ENCODE data around the gene TTC6. TPM values are rescaled to one million over a fixed set of nuclear protein-coding genes. Genes with fewer than 3 reads are reported as not detected.

TTC6 gene
- total and polyA plus RNA-seq, 4 donors, result 0.50 to 34.4 (median 5.0) TPM

DNA sequence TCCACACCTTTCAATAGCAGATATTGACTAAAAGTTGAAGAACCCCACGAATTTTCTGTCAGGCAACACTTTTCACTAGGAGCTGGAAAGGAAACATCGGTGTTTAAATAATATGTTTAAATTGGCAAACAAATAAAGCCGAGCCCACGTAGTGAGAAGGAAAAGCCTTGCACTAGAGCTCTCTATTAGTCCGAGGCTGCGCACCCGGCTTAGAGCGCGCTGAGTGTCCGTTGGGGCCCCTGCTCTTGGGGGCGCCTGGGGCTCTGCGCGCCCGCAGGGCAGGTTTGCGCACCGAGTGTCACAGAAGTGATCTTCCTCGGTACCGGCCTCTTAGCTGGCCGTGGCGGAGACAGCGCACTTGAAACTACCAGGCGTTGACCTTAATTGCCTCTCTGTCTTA, 6.4 kb downstream of the TTC6 start:
- Histone ChIP-seq H3K4me1 (ENCODE audit: control insufficient read depth in 5 of 5, insufficient read depth in 5 of 5, low read length in 5 of 5) (peaks cover 0 to 13% (median 12%) of the 10 kb centered on the region in 5 donors), H3K9ac (ENCODE audit: insufficient read depth in 1 of 2, low read length in 2 of 2) (no peak overlapping the region), H3K9me3 (ENCODE audit: control insufficient read depth in 4 of 4, insufficient read depth in 3 of 4, low read length in 3 of 4) (peaks cover 0 to 17% (median 0%) of the 10 kb centered on the region in 4 donors), H3K27ac (ENCODE audit: low read depth in 1 of 2, low read length in 1 of 2) (no peak overlapping the region), H3K36me3 (ENCODE audit: control insufficient read depth in 4 of 4, insufficient read depth in 4 of 4, low read length in 4 of 4) (no peaks in the 10 kb centered on the region), H3K4me3 (no peak overlapping the region), H3K27me3 (ENCODE audit: control insufficient read depth in 3 of 3, insufficient read depth in 3 of 3, low read length in 2 of 3) (peaks cover 9 to 93% (median 86%) of the 10 kb centered on the region in 3 donors)
- 8 to 12% methylated on average over 22 of the region's 22 CpGs for WGBS, 2 donors
- TF ChIP-seq, protein P1, sequence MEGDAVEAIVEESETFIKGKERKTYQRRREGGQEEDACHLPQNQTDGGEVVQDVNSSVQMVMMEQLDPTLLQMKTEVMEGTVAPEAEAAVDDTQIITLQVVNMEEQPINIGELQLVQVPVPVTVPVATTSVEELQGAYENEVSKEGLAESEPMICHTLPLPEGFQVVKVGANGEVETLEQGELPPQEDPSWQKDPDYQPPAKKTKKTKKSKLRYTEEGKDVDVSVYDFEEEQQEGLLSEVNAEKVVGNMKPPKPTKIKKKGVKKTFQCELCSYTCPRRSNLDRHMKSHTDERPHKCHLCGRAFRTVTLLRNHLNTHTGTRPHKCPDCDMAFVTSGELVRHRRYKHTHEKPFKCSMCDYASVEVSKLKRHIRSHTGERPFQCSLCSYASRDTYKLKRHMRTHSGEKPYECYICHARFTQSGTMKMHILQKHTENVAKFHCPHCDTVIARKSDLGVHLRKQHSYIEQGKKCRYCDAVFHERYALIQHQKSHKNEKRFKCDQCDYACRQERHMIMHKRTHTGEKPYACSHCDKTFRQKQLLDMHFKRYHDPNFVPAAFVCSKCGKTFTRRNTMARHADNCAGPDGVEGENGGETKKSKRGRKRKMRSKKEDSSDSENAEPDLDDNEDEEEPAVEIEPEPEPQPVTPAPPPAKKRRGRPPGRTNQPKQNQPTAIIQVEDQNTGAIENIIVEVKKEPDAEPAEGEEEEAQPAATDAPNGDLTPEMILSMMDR (IDR thresholded peaks at IDR 0.05; ENCODE audit: control extremely low read depth, extremely low read depth), result no peak
- no peak for ATAC-seq (ENCODE audit: insufficient read depth, low FRiP score)
- DNase-seq, result peak in 1 of 3 donors; percentile 18

DNA sequence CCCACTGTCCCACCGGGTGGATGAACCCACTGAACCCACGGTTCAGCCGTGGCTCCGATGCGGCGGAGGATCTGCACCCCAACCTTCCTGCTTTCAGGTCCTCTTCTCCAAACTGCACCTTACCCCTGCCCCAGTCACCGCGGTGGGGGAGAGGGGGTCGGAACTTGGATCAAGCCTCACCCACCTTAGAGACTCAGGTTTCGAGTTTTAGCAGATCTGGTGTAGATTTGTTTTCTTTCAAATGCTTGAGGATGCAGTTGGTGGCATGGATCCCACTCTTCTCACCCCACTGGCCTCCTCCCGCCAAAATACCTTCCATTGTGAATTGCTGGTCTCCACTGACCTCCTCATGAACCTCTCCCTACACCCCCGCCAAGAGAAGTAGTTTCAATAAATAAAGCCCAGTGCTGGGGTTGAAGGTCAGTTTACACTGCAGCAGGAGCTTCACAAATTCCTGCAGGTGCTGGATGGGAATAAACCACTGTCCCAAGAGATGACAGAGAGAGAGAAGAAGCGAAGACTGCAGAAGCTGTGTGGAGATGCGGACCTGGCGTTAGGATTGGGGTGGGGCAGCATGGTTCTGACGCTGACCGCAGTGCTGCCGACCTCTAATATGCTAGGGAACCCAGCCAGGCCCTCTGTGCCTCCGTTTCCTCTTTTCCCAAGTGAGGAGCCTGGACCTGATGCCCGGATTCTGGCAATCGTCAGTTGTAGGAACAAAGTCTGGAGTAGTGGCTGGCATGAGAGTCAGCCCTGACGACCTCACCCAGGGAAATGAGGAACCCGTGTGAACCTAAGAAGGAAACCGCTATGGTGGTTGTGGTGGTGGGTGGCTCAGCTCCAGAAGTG, 7.4 kb downstream of the TTC6 start:
- Histone ChIP-seq H3K4me3 (no peak overlapping the region), H3K27me3 (ENCODE audit: control insufficient read depth in 3 of 3, insufficient read depth in 3 of 3, low read length in 2 of 3) (peaks cover 9 to 87% (median 76%) of the 10 kb centered on the region in 3 donors), H3K4me1 (ENCODE audit: control insufficient read depth in 5 of 5, insufficient read depth in 5 of 5, low read length in 5 of 5) (peaks cover 0 to 13% (median 12%) of the 10 kb centered on the region in 5 donors), H3K27ac (ENCODE audit: low read depth in 1 of 2, low read length in 1 of 2) (no peak overlapping the region), H3K9me3 (ENCODE audit: control insufficient read depth in 4 of 4, insufficient read depth in 3 of 4, low read length in 3 of 4) (peaks cover 0 to 14% (median 0%) of the 10 kb centered on the region in 4 donors), H3K9ac (ENCODE audit: insufficient read depth in 1 of 2, low read length in 2 of 2) (no peak overlapping the region), H3K36me3 (ENCODE audit: control insufficient read depth in 4 of 4, insufficient read depth in 4 of 4, low read length in 4 of 4) (no peaks in the 10 kb centered on the region)
- ATAC-seq (ENCODE audit: insufficient read depth, low FRiP score) (no peak), DNase-seq (no peak)
- TF ChIP-seq, protein P1 (IDR thresholded peaks at IDR 0.05; ENCODE audit: control extremely low read depth, extremely low read depth), result no peak
- WGBS, 2 donors, result 21 to 33% methylated on average over 24 of the region's 24 CpGs

DNA sequence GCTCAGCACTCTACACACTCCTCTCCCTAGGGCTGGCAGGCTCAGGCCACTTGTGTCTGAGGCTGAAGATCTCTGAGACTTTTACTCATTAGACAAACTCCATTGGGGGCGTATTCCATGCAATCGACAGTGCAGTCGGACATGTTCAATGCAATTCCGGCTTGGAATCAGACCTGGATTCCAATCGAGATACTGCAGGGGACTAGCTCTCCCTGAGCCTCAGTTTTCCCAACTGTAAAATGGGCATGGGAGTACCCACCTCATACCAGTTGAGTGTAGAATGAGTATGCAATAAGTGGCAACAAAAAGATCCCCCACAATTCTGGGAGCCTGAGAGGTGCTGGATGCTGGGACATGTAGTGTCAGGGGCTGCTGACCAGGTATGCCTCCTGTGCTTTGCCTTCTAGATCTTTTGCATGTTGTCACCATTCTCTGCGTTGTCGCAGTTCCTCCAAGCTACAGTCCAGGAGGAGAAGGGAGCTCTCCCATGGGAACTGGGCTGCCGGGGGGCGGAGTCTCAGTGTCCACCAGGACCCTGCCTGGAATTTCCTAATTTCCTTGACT, 8.3 kb downstream of the TTC6 start:
- no peaks in the 10 kb centered on the region for H3K36me3 ChIP-seq (ENCODE audit: control insufficient read depth in 4 of 4, insufficient read depth in 4 of 4, low read length in 4 of 4)
- no peak overlapping the region for H3K27ac ChIP-seq (ENCODE audit: low read depth in 1 of 2, low read length in 1 of 2)
- DNase-seq, result no peak
- 82 to 84% methylated on average over 9 of the region's 9 CpGs for WGBS, 2 donors
- TF ChIP-seq, protein P1 (IDR thresholded peaks at IDR 0.05; ENCODE audit: control extremely low read depth, extremely low read depth), result no peak
- no peak for ATAC-seq (ENCODE audit: insufficient read depth, low FRiP score)
- H3K9ac ChIP-seq (ENCODE audit: insufficient read depth in 1 of 2, low read length in 2 of 2), result no peak overlapping the region
- H3K4me1 ChIP-seq (ENCODE audit: control insufficient read depth in 5 of 5, insufficient read depth in 5 of 5, low read length in 5 of 5), result peaks cover 0 to 13% (median 7%) of the 10 kb centered on the region in 5 donors
- peaks cover 0 to 10% (median 0%) of the 10 kb centered on the region in 4 donors for H3K9me3 ChIP-seq (ENCODE audit: control insufficient read depth in 4 of 4, insufficient read depth in 3 of 4, low read length in 3 of 4)
- peaks cover 9 to 78% (median 69%) of the 10 kb centered on the region in 3 donors for H3K27me3 ChIP-seq (ENCODE audit: control insufficient read depth in 3 of 3, insufficient read depth in 3 of 3, low read length in 2 of 3)
- H3K4me3 ChIP-seq, result no peak overlapping the region

Measured in lung (tissue), 12 donors.